K562 (cell line): Measurements from ENCODE around the gene LCNL1. TPM values are rescaled to one million over a fixed set of nuclear protein-coding genes. Genes with fewer than 3 reads are reported as not detected.

Experiments
- BRD4 ChIP-seq: fragments of 200-600 bp; sonication (generic); IDR thresholded peaks from 2 replicates; pipeline ENCODE4 v1.6.1; 2017; ENCODE audit warnings: inconsistent platforms
- BRF1 ChIP-seq: IDR thresholded peaks from 3 replicates; pipeline ENCODE4 v1.6.1; 2011; ENCODE audit warnings: borderline replicate concordance, mild to moderate bottlenecking; ENCODE audit not compliant: insufficient read length; ENCODE audit errors: extremely low read depth
- CHD4 ChIP-seq: fragments of 200-600 bp; sonication (generic); IDR thresholded peaks from 3 replicates; pipeline ENCODE4 v1.6.1; 2012; ENCODE audit warnings: low read depth, mild to moderate bottlenecking, mixed read lengths, low read length, inconsistent platforms; ENCODE audit not compliant: insufficient read depth, insufficient replicate concordance, poor library complexity, severe bottlenecking
- HDAC1 ChIP-seq, 2 experiments: fragments of 450-650 bp; IDR thresholded peaks; 2 replicates each; pipeline ENCODE4 v1.6.1; 2016 to 2017; ENCODE audit warnings: inconsistent platforms in 1 of 2, mild to moderate bottlenecking in 1 of 2, moderate library complexity in 1 of 2
- HMG20B ChIP-seq: fragments of 250-450 bp; sonication (Bioruptor Pico); IDR thresholded peaks from 2 replicates; pipeline ENCODE4 v1.5.0; 2021; ENCODE audit warnings: mild to moderate bottlenecking
- HNRNPL ChIP-seq: fragments of 200-400 bp; formaldehyde crosslinking; IDR thresholded peaks from 2 replicates; pipeline ENCODE4 v1.6.1; 2017; ENCODE audit warnings: low read depth, mild to moderate bottlenecking, low read length
- MECOM ChIP-seq: fragments of 250-450 bp; sonication (Bioruptor Pico); IDR thresholded peaks from 2 replicates; pipeline ENCODE4 v1.8.0; 2022; ENCODE audit warnings: inconsistent platforms
- MEF2A ChIP-seq: IDR thresholded peaks from 2 replicates; pipeline ENCODE4 v1.6.1; 2011; ENCODE audit warnings: low read depth, mild to moderate bottlenecking, low read length, moderate library complexity; ENCODE audit not compliant: control insufficient read depth
- SMARCC2 ChIP-seq: fragments of 450-650 bp; IDR thresholded peaks from 2 replicates; pipeline ENCODE4 v1.6.1; 2017; ENCODE audit warnings: antibody characterized with exemption, moderate library complexity, mild to moderate bottlenecking, low read depth
- STAG1 ChIP-seq: sonication (generic); formaldehyde crosslinking; IDR thresholded peaks from 2 replicates; pipeline ENCODE4 v1.5.0; 2020; ENCODE audit warnings: missing genetic modification reagents, borderline replicate concordance
- TARDBP ChIP-seq: fragments of 450-650 bp; IDR thresholded peaks from 2 replicates; pipeline ENCODE4 v1.6.1; 2016
- YY1 ChIP-seq, 3 experiments: IDR thresholded peaks; 2 replicates each; pipeline ENCODE4 v1.6.1; 2011; ENCODE audit warnings: low read length in 2 of 3, mild to moderate bottlenecking in 2 of 3, moderate library complexity in 2 of 3, borderline replicate concordance in 1 of 3, control low read depth in 1 of 3, low read depth in 1 of 3; ENCODE audit not compliant: insufficient read depth in 3 of 3, insufficient replicate concordance in 2 of 3, control insufficient read depth in 1 of 3, insufficient read length in 1 of 3; ENCODE audit errors: extremely low read depth in 1 of 3
- polyA plus RNA-seq, 8 experiments: library from polyadenylated mRNA; depleted of rRNA in 4 of 8; stranded (reverse) in 5 of 8; unstranded in 3 of 8; fragments of >200 nt; fragmentation: Nextera tagmentation in 2 of 8; fragmentation: Illumina TruSeq in 1 of 8; extraction: Ambion mirVana in 2 of 8; extraction: Trizol in 1 of 8; gene quantifications; 2 replicates each; pipeline versions ENCODE4 v1.2.1 to v1.2.3, GENCODE V29; 2011 to 2014; ENCODE audit warnings: inconsistent platforms in 1 of 8, missing spikeins in 1 of 8
- total RNA-seq, 7 experiments: library from RNA; depleted of rRNA in 6 of 7; stranded (reverse); fragments of >200 nt in 6 of 7; fragmentation: Illumina TruSeq in 2 of 7; extraction: Trizol in 2 of 7; gene quantifications; 2 replicates each; pipeline versions ENCODE4 v1.2.1 to v1.2.3, GENCODE V29; 2011 to 2021; ENCODE audit warnings: low replicate concordance in 1 of 7
- TF ChIP-seq, protein P1 (sequence below): sonication (generic); formaldehyde crosslinking; IDR thresholded peaks from 2 replicates; pipeline ENCODE4 v1.8.1; 2022; ENCODE audit warnings: missing genetic modification reagents
- TF ChIP-seq, protein P2 (sequence below): fragments of 200-400 bp; formaldehyde crosslinking; IDR thresholded peaks from 2 replicates; pipeline ENCODE4 v1.6.1; 2017; ENCODE audit warnings: mild to moderate bottlenecking, low read depth, low read length, moderate library complexity
- TF ChIP-seq, protein P3 (sequence below): fragments of 250-450 bp; sonication (Bioruptor Pico); IDR thresholded peaks from 2 replicates; pipeline ENCODE4 v1.5.0; 2022; ENCODE audit warnings: mild to moderate bottlenecking
- TF ChIP-seq, protein P4 (sequence below): fragments of 450-650 bp; IDR thresholded peaks from 2 replicates; pipeline ENCODE4 v1.6.1; 2018; ENCODE audit warnings: mild to moderate bottlenecking, low read depth; ENCODE audit not compliant: partially characterized antibody
- TF ChIP-seq, protein P5 (sequence below): IDR thresholded peaks from 2 replicates; pipeline ENCODE4 v1.6.1; 2014; ENCODE audit warnings: antibody characterized with exemption

Gene LCNL1
- total and polyA plus RNA-seq, 9 of the 15 experiments (the other 6 are each of a cell fraction or from before 2014, with no cell fraction given), result 0.04 to 0.16 (median 0.04) TPM; not detected in 4

DNA sequence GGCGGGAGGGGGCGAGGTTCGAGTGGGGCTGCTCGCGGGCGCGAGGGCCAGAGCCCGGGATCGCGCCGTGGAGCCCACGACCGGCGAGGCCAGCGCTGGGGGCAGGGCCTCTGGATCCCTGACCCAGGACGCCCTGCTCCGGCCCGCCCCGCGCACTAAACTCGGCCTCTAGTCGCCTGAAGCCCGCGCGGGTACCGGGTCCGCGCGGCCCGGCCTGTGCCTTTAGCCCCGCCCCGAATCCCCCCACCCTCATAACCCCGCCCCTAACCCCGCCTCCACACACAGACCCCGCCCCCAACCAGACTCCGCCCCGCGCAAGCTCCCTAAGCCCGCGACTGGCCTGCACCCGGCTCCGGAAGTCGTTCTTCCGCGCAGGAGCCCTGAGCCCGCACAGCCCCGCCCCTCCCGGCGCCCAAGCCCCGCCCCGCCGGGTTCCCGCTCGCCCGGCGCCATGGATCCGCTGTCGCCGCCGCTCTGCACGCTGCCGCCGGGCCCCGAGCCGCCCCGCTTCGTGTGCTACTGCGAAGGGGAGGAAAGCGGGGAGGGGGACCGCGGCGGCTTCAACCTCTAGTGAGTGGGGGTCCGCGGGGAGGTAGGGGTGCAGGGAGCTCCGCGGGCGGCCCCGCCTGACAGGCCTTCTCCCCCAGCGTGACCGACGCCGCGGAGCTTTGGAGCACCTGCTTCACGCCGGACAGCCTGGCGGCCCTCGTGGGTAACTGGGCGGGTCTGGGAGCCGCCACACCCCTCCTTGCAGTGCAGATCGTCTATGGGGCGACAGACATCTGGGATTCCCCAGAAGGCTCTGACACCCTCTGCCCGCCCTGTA, 9.4 kb downstream of the LCNL1 start, which contains the start of gene PAXX (continued):
- TF ChIP-seq, protein P1, sequence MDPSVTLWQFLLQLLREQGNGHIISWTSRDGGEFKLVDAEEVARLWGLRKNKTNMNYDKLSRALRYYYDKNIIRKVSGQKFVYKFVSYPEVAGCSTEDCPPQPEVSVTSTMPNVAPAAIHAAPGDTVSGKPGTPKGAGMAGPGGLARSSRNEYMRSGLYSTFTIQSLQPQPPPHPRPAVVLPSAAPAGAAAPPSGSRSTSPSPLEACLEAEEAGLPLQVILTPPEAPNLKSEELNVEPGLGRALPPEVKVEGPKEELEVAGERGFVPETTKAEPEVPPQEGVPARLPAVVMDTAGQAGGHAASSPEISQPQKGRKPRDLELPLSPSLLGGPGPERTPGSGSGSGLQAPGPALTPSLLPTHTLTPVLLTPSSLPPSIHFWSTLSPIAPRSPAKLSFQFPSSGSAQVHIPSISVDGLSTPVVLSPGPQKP (CRISPR knock-in tag), result no peak
- TF ChIP-seq MEF2A (no peak), YY1 (IDR thresholded peaks at IDR 0.05; ENCODE audit: borderline replicate concordance in 1 of 3, control insufficient read depth in 1 of 3, extremely low read depth in 1 of 3, insufficient read depth in 3 of 3, insufficient read length in 1 of 3, insufficient replicate concordance in 2 of 3, low read depth in 1 of 3, low read length in 2 of 3) (peak in 2 of 3 experiments; percentile 83 to 88), HMG20B (no peak), STAG1 (CRISPR knock-in tag) (no peak), SMARCC2 (no peak), BRF1 (no peak), MECOM (CRISPR knock-in tag) (no peak), HDAC1 (IDR thresholded peaks at IDR 0.05) (peak in 1 of 2 experiments; percentile 95; a peak in 2 of 4 replicates), TARDBP (peak; percentile 86), CHD4 (no peak), HNRNPL (0 out of 2 replicates have a peak, but pooled peaks have one; percentile 9), BRD4 (no peak)
- TF ChIP-seq, protein P2, sequence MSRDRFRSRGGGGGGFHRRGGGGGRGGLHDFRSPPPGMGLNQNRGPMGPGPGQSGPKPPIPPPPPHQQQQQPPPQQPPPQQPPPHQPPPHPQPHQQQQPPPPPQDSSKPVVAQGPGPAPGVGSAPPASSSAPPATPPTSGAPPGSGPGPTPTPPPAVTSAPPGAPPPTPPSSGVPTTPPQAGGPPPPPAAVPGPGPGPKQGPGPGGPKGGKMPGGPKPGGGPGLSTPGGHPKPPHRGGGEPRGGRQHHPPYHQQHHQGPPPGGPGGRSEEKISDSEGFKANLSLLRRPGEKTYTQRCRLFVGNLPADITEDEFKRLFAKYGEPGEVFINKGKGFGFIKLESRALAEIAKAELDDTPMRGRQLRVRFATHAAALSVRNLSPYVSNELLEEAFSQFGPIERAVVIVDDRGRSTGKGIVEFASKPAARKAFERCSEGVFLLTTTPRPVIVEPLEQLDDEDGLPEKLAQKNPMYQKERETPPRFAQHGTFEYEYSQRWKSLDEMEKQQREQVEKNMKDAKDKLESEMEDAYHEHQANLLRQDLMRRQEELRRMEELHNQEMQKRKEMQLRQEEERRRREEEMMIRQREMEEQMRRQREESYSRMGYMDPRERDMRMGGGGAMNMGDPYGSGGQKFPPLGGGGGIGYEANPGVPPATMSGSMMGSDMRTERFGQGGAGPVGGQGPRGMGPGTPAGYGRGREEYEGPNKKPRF, result no peak
- TF ChIP-seq, protein P3, sequence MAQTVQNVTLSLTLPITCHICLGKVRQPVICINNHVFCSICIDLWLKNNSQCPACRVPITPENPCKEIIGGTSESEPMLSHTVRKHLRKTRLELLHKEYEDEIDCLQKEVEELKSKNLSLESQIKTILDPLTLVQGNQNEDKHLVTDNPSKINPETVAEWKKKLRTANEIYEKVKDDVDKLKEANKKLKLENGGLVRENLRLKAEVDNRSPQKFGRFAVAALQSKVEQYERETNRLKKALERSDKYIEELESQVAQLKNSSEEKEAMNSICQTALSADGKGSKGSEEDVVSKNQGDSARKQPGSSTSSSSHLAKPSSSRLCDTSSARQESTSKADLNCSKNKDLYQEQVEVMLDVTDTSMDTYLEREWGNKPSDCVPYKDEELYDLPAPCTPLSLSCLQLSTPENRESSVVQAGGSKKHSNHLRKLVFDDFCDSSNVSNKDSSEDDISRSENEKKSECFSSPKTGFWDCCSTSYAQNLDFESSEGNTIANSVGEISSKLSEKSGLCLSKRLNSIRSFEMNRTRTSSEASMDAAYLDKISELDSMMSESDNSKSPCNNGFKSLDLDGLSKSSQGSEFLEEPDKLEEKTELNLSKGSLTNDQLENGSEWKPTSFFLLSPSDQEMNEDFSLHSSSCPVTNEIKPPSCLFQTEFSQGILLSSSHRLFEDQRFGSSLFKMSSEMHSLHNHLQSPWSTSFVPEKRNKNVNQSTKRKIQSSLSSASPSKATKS, result no peak
- TF ChIP-seq, protein P4, sequence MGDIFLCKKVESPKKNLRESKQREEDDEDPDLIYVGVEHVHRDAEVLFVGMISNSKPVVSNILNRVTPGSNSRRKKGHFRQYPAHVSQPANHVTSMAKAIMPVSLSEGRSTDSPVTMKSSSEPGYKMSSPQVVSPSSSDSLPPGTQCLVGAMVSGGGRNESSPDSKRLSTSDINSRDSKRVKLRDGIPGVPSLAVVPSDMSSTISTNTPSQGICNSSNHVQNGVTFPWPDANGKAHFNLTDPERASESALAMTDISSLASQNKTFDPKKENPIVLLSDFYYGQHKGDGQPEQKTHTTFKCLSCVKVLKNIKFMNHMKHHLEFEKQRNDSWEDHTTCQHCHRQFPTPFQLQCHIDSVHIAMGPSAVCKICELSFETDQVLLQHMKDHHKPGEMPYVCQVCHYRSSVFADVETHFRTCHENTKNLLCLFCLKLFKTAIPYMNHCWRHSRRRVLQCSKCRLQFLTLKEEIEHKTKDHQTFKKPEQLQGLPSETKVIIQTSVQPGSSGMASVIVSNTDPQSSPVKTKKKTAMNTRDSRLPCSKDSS, result no peak
- TF ChIP-seq, protein P5, sequence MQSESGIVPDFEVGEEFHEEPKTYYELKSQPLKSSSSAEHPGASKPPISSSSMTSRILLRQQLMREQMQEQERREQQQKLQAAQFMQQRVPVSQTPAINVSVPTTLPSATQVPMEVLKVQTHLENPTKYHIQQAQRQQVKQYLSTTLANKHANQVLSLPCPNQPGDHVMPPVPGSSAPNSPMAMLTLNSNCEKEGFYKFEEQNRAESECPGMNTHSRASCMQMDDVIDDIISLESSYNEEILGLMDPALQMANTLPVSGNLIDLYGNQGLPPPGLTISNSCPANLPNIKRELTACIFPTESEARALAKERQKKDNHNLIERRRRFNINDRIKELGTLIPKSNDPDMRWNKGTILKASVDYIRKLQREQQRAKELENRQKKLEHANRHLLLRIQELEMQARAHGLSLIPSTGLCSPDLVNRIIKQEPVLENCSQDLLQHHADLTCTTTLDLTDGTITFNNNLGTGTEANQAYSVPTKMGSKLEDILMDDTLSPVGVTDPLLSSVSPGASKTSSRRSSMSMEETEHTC, result no peak
